HUDEP-2 (cell line): ENCODE results near the gene PIAS1.
"Not testable (repeated sequence)": the region's sequence is repeated elsewhere in the genome, so short reads cannot be mapped to it uniquely, and the experiment has no call there.

Experiments
- DNase-seq, 76 experiments: peaks; one replicate each; lab custom pipeline; 2025; ENCODE audit not compliant: unreplicated experiment in 76 of 76; lab: John Stamatoyannopoulos, UW

The PIAS1 gene

DNA sequence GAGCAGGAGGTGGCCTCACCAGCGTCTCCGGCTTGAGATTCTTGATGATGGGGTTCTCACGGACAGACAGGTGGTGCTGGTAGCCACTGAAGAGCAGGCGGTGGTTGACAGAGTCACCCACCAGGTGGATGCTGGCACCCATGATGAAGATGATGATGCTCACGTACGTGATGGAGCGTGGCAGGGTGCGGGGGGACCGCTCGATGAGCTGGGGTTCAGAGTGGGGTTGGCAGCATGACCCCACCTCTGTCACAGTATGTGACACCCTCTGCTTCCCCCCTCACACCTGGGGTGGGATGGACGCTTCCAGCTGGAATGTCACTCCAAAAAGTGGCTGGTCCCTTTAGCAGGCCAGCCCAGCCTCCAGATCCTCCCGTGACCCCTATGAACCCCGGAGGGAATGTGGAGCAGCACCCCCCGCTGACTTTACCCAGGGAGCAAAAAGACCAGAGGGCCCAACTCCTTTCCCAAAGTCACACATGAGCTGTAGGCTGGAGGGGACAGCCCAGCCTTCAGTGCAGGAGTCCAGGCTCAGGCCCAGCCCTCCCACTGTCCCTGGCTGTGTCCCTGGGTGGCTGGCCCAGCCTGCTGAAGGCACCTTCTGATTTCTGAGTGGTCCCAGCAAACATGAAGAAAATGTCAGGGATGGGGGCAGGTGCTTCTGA, 157.7 kb downstream of the PIAS1 start:
- DNase-seq: no peak

DNA sequence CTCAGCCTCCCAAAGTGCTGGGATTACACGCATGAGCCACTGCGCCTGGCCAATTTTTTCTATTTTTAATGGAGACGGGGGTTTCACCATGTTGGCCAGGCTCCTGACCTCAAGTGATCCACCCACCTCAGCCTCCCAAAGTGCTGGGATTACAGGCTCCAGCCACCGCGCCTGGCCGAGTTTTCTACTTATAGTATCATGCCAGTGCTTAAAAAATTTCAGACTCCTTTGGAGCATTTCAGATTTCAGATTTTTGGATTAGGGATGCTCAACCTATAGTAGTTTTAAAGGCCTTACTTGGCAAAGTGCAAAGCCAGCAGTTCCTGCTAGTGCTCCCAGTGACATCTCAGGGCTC, 159.4 kb downstream of the PIAS1 start:
- DNase-seq: not testable (repeated sequence)

DNA sequence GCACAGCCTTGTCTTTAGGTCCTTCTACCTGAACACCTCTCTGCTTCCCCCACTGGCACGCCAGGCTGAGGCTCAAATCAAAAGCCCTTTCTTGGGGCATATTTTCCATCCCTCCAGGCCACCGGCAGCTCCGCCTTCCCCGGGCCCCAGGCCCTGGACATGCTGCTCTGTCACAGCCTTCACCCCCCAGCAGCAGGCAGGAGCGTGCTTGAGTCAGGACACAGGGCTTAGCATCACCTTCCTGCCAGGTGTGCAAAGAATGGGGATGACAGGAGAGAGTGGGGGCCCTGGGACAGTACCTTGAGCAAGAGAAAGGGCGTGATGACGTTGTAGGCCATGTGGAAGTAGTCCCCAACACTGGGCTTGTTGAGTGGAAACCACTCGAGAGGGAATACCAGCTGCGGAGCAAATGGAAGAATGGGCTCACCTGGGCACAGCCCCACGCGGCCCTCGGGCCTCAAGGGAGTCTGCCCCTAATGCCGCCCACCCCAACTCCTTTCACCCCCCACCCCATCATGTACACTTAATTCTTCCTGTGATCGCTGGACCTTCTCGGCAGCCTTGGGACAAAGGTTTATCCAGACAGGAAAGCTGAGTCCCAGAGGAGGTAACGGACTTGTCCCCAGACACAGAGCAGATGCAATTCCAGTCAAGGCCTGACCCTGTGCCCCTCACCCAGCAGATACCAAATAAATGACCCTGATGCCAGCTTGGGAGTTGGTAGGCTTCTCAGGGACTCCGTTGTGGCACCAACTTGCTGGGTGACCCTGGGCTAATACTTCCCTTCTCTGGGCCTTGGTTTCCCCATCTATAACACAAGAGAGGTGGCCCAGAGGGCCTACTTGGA, 160.1 kb downstream of the PIAS1 start:
- DNase-seq: no peak

DNA sequence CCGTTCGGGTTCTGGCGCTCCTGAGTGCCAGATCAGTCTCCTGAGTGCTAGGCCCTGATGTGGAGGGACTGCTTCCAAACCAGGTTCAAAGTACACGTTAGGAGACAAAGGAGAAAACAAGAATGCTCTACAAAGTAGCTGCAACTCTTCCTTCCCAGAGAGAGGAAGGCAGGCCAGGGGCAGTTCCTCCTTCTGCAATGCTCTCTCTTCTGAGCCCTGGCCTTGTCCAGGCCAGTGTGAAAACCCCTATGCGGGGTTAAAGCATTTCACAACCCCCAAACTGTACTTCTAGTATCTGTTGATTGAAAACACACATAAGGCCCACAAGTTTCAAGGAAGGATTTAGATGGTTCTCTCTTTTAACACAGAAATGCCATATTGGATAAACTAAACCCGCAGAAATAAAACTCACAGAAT, 160.7 kb downstream of the PIAS1 start:
- no peak for DNase-seq

DNA sequence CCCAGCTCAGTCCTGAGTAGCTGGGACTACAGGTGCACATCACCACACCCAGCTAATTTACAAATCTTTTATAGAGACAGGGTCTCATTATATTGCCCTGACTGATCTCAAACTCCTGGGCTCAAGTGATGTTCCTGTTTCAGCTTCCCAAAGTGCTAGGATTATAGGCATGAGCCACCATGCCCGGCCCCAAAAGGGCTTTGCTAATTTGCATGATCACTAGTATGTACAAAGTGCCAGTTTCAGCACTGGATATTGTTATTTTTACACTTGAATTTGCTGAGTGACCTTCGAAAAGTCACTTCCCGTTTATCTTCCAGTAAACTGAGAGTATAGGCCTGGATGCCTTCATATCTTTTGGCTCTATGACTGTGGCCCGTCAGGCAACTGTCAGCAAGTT, 163.2 kb downstream of the PIAS1 start:
- DNase-seq: no peak

DNA sequence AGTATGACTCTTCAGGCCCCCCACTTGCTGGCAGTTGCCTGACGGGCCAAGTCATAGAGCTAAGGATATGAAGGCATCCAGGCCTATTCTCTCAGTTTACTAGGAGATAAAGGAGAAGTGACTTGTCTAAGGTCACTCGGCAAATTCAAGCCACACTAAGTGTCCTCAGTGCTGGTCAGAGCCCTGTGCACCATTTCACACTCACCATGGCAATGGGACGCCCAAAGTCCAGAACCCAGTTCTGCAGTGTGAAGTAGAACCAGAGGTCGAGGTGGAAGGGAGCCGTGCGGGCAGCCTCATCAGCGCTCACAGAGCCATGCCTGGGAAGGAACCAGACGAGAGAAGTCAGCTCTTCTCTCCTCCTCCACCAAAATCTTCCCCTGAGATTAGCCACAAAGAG, 164.2 kb downstream of the PIAS1 start:
- no peak for DNase-seq

DNA sequence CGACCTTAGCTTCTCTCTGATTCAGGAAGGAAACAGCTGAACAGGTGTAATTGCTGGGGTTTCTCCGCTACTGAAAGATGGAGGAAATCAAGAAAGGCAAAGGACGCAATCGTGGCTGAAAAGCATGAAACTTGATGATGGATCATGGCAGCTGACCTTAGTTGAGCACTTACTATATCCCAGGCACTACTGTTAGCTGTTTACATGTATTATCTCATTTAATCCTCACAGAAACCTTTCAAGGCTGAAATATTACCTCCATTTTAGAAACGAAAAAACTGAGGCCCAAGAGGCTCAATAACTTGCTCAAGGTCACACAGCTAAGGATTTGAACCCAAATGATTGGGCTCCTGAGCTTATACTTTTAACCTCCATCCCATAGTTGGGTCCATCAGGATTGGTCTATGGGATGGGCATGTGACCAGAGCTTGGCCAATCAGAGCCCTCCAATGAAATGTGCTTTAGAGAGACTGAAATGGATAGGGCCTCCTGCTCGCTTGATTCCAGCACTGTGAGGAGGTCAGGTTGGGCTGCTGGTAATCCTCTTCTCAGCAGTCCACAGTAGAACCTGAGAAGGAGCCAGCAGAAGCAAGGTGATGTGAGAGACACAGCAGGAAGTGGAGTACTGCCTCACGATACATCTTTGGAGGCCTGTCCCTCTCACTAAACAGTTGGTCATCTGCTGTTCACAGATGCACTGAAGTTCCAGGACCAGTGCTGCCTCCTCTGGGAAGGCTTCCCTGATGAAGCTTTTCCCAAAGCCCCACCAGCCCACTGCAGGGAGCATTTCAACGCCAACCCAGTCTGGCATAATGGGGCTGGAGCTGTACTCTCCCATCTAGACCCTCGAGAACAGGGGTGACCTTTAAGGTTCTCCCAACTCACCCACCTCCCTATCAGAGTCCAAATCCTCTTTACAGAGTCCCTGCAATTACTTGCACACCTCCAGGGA, 165.0 kb downstream of the PIAS1 start:
- no peak for DNase-seq

DNA sequence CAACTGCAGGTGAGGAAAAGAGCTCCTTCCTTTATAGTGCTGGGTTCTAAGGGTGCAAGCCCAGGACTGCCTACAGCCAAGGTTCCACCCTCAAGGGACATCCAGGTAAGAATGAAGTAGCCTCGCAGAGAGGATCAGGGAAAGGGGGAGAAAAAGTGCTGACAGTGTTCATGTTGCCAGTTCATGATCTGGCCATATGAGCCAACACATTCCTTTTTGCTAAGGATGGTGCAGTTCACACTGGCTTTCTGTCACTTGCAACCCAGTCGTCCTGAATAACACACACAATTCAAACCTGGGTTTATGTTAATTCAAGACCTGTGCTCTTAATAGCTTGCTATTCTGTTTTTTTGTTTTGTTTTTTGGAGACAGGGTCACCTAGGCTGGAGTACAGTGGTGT, 166.4 kb downstream of the PIAS1 start:
- DNase-seq: no peak

DNA sequence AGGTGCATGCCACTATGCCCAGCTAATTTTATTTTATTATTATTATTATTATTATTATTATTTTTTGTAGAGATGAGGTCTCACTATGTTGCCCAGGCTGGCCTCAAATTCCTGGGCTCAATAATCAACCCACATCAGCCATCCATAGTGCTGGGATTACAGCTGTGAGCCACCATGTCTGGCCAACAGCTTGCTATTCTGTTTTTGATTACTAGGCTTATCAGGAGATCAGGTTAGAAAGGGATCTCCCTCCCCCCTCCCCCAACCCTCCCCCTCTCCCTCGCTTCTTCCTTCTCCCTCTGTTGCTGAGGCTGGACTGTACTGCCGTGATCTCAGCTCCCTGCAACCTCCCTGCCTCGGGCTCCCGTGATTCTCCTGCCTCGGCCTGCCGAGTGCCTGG, 166.9 kb downstream of the PIAS1 start:
- no peak for DNase-seq

DNA sequence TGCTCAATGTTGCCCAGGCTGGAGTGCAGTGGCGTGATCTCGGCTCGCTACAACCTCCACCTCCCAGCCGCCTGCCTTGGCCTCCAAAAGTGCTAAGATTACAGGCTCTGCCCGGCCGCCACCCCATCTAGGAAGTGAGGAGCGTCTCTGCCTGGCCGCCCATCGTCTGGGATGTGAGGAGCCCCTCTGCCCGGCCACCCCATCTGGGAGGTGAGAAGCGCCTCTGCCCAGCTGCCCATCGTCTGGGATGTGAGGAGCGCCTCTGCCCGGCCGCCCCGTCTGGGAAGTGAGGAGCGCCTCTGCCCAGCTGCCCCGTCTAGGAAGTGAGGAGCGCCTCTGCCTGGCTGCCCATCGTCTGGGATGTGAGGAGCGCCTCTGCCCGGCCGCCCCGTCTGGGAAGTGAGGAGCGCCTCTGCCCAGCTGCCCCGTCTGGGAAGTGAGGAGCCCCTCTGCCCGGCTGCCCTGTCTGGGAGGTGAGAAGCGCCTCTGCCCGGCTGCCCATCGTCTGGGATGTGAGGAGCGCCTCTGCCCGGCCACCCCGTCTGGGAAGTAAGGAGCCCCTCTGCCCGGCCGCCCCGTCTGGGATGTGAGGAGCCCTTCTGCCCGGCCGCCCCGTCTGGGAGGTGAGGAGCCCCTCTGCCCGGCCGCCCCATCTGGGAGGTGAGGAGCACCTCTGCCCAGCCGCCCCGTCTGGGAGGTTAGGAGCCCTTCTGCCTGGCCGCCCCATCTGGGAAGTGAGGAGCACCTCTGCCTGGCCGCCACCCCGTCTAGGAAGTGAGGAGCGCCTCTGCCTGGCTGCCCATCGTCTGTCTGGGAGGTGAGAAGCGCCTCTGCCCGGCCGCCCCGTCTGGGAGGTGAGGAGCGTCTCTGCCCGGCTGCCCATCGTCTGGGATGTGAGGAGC, 167.7 kb downstream of the PIAS1 start:
- not testable (repeated sequence) for DNase-seq

DNA sequence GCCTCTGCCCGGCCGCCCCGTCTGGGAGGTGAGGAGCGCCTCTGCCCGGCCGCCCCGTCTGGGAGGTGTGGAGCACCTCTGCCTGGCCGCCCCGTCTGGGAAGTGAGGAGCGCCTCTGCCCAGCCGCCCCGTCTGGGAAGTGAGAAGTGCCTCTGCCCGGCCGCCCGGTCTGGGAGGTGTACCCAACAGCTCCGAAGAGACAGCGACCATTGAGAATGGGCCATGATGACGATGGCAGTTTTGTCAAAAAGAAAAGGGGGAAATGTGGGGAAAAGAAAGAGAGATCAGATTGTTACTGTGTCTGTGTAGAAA, 168.3 kb downstream of the PIAS1 start:
- not testable (repeated sequence) for DNase-seq

DNA sequence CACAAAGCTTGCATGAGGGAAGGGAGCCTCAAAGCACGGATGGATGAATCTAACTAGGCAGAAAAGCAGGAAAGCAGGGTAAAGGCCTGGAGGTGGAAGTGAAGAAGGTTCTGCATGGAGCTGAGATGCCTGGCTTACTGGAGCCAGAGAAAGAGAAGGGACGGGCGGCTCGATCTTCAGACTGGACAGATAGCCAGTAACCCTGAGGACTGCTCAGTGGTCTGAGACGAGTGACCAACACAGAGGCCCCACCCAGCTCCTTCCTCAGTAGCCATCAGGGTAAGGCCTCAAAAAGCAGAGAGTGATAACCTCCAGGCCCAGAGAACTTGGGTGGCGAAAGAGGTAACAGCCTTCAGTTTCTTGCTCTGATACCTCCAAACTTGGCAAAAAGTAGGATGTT, 169.1 kb downstream of the PIAS1 start:
- DNase-seq: no peak

DNA sequence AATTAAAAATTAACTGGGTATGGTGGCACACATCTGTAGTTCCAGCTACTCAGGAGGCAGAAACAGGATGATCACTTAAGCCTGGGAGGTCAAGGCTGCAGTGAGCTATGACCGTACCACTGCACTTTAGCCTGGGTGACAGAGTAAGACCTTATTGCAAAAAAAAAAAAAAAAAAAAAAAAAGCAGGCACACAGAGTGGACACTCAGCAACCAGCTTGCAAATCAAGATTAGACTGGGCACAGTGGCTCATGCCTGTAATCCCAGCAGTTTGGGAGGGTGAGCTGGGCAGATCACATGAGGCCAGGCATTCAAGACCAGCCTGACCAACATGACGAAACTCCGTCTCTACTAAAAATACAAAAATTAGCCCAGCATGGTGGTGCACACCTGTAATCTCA, 170.0 kb downstream of the PIAS1 start:
- DNase-seq: no peak

DNA sequence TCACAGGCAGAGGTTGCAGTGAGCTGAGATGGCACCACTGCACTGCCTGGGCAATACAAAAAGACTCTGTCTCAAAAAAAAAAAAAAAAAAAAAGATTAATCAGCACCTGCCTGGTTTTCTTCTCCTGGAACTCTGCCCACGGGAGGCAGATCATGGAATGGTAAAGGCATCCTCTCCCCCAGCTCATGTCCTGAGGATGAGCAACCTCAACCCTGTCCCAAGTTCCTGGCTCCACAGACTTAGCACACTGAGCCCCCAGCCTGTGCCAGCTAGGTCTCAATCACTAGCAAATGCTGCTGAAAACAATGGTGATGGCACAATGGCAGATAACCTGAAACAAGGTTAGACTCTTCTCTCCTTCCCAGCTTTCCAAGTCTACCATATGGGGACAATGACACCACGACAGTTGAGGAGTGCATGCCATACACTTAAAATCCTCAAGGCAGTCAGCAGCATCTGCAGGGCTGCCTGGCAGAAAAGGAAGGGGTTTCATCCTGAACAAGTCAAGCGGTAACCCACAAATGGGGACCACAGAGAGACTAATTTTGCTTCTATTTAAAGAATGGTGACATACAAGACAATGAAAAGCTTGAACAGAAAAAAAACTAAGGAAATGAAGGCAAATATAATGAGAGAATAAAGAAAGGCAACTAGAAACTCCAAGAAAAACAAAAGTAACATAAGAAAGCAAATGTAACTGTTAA, 170.6 kb downstream of the PIAS1 start:
- no peak for DNase-seq

DNA sequence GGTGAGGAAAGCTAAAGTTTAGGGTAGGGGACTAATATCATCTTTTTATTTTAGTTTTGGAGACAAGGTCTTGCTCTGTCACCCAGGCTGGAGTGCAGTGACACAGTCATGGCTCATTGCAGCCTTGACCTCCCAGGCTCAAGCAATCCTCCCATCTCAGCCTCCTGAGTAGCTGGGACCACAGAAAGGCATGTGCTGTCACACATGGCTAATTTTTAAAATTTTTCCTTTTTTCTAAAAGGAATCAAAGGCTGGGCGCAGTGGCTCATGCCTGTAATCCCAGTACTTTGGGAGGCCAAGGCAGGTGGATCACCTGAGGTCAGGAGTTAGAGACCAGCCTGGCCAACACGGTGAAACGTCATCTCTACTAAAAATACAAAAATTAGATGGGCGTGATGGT, 171.3 kb downstream of the PIAS1 start:
- not testable (repeated sequence) for DNase-seq

DNA sequence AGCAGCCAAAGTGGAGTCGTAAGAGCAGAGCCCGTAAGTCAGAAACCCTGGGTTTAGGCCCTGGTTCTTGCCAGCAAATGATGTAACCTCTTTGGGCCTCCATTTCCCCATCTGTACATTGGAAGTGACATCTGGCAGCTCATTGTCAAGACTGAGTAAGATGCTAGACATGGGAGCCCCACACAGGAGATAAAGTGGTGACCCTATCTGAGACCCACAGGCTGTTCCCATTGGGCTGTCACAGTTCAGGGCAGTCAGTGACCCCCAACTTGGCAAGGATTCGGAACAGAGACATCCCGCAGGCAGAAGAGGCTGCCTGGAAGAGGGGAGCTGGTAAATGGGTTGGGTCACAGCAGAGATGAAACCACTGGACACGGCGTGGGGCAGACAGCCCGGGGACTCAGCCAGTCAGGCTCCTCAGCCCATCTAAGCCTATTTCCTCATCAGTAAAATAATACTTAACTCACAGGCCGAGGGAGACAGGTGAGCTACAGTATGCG, 173.6 kb downstream of the PIAS1 start:
- peak in 3 of 76 experiments; percentile 3 to 14 (median 9) for DNase-seq

DNA sequence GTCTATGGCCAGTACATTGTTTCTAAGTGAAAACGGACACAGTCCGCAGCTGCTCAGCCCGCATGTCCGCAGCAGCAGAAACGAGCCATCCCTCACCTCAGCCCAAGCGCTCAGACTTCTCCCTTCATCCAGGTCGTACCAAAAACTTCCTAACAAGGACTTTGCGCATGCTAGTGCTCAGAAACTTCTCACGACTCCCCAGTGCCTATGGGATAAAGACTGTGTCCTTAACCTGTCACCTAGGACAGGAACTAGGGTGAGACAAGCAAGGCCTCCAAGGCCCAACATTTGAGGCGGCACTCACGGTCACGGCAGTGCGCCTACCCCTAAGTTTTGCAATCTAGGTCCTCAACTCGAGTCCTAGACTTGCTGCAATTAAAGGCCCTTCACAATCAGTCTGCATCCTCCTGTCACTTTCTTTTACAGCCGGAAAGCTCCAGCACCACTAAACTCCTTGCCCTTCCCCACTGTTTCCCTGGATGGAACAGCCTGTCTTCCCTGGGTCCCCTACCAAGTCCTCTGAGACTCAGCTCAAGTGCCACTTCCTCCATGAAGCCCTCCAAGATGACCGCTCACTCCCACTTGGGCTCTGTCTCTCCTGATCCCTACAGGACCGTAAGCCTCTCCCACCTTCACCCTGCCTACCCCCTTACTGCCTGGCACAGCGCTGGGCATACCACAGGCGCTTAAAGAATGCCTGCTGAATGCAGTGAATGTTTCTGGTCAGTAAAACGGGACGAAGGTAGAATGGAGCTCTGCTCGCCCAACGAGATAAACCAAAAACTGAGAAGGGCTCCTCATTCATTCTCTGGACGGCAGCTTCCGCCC, 174.2 kb downstream of the PIAS1 start:
- peak in 10 of 76 experiments; percentile 2 to 46 (median 17) for DNase-seq

DNA sequence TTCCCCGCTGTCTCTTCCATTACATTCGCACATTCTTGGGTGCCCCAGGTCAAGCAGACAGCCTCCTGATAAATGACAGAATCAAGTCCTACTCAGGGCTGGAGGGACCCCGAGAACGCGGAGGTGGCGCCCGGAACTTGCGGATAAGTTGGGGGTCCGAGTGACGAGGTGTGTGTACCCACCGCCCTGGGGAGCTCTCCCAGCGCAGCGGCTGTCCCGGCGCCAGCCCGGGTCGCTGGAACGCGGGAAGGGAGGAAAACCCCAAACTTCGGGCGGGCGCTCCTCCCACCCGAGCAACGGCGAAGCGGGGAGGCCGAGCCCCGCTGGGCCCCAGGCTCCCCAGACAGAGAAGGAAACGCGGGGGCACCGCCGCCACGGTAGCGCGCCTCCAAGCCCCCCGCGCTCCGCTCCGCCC, 174.9 kb downstream of the PIAS1 start:
- DNase-seq: peak in 8 of 76 experiments; percentile 13 to 50 (median 36)
